NCI-H748 treated with DMSO at 0.1 percent for 48 hours (cell line): ENCODE data around the gene LIN9.
"Not testable (repeated sequence)": the region's sequence is repeated elsewhere in the genome, so short reads cannot be mapped to it uniquely, and the experiment has no call there.

ENCODE experiments used
- DNase-seq: peaks from one replicate; lab custom pipeline; 2025; lab: John Stamatoyannopoulos, UW

LIN9 gene

DNA sequence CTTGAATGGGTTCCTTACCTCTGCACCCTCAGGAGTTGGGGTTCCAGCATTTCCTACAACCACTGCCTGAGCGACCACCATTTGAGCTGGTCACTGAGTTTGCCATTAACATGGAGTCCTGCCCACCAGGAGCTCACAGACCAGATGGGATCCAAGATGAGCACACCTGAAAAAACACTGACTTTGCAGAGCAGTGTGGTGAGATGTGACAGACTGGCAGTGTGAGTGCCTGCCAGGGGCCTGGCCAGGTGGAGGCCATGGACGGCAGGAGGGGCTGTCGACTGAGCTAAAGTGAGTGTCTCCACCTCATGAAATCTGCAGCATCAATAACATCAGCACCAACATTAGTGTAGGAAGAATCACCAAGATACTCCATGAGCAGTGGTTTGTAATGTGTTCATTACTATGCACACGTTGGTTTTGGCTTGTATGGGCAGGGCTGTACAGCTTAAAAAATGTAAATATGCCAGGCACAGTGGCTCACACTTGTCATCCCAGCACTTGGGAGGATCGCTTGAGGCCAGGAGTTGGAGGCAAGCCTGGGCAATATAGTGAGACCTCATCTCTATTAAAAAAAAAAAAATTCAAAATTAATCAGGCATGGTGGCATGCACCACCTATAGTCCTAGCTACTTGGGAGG lies 97.7 kb downstream of the LIN9 start:
- DNase-seq = no peak

DNA sequence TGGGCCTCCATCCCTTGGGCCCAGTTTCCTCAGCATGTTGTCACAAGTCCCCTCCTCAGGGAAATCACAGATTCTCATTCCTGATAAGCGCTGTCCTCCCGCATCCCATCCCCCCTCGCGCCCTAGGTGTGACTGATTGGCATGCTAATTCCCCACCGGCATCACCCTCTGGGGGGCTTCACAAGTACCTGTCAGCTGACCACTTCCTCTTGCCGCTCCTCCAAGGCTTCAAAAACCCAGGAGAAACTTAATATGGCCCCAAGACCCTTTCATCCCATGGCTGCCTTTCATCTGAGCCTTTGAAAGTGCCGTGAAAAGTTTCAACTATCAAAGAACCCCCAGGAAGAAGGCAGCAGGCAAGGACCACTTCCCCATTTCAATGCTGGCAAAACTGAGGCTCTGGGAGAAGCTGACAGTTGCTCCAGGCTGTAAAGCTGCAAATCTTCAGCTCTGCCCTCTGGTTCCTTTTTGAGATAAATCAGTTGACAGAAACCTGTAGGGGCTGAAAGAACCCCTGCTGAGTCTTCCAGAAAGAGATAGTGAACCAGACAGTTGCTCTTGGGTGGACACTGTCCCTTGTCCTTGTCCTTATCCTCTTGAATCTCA lies 98.3 kb downstream of the LIN9 start:
- DNase-seq = no peak

DNA sequence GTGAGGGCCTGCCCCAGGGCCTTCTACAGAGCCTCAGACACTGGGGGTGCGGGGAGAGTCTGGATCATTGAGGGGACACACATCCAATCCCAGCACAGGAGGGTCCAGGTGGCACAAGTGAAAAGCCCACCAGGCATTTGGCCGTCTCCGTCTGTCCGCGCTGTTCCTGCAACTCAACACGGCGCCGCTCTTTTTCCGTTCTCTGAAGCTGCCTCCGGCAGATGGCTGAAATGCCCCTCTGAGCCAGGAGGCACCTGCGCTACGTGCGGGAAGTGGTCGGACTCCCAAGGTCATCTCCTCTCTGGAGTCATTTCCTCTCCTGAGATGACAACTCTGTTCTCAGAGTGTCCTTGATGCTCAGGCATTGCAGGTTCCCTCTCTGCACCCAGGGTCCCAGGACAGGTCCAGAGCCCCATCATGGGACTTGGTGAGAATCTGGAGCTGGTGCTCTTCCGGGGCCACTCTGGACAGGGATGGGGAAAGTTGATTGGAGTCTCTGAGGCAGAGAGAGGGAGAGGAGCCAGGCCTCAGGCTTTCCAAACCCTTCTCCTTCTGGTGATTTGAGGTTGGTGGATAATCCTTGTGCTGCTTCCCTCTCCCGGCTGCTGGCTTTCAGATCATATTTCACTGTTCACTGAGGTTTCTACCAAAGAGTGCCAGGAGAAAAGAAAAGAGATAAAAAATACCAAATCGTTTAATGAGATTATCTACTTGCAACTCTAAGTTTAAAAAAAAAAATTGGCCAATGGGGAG lies 99.5 kb downstream of the LIN9 start:
- DNase-seq = no peak

DNA sequence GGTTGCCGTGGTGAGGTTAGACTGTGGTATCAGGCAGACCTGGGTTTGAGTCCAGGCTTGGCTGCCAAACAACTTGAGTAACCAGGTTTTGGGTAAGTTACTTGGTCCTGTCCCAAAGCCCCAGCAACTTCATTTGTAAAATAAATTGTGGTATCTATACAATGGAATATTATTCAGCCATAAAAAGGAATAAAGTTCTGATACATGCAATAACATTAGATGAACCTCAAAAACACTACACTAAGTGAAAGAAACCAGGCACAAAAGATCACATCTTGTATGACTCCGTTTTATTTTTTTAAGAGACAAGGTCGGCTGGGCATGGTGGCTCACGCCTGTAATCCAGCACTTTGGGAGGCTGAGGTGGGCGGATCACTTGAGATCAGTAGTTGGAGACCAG lies 101.9 kb downstream of the LIN9 start:
- DNase-seq = no peak

DNA sequence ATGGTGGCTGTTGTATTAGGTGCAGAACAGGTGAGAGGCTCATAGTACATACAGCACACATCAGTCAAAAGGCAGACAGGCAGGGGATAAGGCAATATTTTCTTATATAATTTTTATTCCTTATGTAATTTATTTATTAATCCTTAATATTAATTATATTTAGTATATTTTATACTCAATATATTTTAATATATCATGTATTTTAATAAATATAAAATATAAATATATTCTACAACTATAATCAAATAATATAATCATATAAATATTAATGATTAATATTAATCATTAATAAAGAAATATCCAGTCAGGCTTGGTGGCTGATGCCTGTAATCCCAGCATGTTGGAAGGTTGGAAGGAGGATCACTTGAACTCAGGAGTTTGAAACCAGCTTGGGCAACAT lies 104.8 kb downstream of the LIN9 start:
- DNase-seq = no peak

DNA sequence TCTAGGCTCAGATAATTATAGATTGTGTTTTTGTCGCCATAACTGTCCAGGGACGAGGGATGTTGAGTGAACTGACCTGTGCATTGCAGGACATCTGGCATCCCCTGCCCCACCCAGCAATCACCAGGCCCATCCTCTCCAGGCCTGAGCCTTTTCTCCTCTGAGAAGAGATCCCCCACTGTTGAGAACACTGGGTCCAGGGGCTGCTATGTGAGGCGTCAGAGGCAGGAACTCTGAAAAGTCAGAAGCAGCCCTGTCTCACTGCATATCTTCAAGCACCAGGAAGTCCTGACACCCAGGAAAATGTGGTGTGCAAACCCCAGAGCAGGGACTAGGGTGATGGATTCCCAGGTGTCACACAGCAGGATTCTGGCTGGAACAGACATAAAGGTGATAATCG lies 105.3 kb downstream of the LIN9 start:
- no peak for DNase-seq

DNA sequence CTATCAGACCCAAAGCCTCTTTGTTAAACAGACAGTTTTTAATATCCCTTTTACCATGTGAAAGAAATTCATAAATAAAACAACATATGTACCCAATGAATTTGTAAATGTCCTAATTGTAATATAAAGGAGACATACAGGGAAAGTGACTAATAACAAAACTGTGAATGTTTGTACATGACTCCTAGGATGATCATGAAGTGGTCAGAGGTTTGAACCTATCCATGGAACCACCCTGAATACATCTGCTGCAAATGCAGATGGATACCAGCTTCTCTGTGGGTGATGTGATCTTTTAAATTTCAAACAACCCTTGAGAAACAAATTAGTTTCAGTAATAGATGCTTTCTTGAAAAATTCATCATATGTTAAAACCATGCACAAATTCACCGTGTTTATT lies 105.7 kb downstream of the LIN9 start:
- no peak for DNase-seq

DNA sequence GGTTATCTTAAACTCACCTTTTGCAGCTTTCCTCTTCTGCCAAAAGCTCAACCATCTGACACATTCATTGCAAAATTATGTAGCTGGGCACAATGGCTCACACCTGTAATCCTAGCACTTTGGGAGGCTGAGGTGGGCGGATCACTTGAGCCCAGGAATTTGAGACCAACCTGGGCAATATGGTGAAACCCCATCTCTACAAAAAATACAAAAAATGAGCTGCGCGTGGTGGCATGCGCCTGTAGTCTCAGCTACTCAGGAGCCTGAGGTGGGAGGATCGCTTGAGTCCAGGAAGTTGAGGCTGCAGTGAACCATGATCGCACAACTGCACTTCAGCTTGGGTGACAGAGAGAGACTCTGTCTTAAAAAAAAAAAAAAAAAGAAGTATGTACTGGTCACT lies 106.3 kb downstream of the LIN9 start:
- DNase-seq = not testable (repeated sequence)

DNA sequence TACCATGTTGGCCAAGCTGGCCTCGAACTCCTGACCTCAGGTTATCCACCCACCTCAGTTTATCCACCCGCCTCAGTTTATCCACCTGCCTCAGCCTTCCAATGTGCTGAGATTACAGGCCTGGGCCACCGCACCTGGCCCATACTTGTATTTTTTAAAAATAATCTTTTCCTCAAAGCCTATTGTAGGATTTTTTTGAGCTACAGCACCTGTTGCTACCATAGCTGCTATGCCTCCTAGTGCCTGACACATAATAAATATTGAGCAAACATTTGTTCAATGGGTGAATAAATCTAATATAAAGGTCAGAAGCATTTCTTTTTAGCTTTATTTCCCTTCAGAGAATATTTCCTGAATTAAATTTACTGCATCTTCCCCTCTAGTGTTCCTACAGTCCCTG lies 106.7 kb downstream of the LIN9 start:
- DNase-seq = no peak

DNA sequence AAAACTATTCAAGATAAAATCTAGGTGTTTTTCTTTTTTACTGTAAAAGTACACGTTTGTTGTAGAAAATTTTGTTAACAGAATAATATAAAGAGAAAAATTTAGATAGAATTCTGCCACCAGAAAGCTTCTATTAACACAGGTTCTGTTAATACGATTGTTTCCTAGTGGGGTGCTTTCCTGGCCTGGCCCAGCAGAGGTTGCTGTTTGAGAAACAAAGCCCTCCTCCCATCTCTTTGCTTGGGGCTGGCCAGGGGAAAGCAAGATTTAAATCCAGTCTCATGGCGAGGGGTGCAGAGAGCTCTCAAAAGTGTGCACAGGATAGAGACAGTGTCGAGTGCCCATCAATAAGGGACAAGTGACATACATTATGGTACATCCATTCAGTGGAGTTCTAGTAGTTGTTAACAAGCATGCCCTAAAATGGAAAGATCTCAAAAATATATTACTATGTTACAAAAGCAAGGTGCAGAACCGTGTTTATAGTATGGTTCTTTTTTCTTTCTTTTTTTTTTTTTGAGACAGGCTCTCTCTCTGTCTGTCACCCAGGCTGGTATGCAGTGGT lies 107.9 kb downstream of the LIN9 start:
- DNase-seq = no peak

DNA sequence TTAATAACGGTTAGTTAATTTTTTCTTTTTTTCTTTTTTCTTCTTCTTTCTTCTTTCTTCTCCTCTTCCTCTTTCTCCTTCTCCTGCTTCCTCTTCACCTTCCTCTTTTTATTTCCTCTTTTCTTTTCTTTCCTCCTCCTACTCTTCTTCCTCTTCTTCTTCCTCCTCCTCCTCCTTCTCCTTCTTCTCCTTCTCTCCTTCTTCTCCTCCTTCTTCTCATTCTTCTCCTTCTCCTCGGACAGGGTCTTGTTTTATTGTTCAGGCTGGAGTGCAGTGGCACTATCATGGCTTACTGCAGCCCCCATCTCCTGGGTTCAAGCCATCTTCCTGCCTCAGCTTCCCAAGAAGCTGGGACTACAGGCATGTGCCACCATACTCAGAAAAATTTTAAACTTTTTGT lies 109.0 kb downstream of the LIN9 start:
- no peak for DNase-seq

DNA sequence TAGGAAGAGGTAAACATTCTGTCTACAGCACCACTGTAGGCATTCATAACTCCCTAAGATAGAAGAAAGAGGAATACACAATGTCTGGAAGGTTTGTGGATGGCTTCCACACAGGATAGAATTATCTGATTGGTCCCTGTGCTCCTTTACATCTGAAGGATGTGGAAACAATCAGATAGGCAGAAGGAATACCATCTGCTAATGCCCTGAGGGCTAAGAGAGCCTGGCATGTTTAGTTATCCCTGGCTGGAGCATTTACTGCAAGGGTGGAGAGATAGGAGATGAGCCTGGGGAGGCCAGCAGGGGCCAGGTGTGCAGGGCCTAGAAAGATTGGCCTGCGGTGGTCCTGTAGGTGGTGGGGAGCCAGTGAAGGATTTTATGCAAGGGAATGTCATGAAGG lies 113.8 kb downstream of the LIN9 start:
- no peak for DNase-seq

DNA sequence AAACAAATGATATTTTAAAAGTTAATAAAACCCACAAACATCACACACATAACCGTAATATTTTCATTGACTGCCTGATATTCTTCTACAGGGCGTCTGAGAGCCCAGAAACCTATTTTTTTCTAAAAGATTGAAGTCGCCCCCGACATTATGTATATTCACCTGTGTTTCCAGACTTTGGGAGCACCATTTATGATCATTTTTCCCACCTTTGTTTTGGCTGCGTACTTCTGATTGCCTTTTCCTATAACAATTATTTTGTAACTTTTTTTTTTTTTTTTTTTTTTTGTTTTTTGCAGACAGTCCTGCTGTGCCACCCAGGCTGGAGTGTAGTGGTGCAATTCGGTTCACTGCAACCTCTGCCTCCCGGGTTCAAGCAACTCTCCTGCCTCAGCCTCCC lies 121.6 kb downstream of the LIN9 start:
- DNase-seq = no peak

DNA sequence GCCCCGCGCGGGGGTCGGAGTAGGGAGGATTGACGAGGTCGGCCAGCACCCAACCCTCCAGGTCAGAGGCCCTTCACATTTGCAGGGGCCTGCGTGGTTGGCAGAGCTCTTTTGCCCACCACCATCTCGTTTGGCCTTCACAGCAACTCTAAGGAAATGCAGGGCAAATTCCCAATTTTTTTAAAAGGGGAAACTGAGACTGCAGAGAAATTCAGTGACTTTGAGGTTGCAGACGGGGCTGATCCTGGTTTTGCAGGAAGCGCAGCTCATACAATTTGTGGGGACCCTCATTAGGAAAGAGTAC lies 122.0 kb downstream of the LIN9 start:
- no peak for DNase-seq

DNA sequence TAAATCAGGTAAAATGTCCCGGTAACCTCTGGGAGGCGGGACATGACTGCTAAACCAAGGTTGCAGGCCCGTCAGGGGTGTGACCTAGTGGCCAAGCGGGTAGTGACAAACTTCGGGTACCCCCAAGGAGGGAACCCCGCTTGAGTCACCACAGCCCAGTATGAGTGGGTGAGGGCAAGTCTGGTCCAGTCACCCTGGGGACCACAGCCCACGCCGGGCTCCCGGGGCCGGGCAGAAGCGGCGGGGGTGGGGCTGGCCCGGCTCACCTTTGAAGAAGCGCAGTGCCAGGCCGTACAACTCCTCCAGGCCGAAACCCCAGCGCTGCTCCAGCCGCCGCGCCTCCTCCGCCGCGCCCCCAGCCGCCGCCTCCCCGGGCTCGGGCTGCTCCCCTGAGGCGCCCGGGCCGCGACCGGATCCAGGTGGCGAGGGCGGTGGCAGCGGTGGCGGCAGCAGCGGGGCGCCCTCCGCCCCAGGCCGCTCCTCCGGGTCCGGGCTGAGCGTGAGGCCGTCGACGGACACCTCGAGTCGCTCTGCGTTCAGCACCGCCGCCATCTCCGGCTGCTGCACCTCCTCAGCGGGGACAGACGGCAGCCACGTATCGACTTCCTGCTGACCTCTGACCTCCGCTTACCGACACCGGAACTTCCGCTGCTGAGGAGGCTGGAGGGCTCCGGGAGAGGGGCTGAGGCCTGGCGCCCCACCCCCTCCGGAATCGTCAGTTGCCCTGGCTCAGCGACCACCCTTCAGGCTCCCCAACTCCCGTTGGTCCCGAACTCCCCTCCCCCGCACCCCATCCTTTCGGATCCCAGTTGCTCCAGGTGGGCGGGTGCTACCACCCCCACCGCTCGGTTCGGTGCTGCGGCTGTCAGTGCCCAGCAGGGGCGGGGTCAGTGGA lies 122.6 kb downstream of the LIN9 start, which contains the start of gene ACBD3:
Gene ACBD3, minus strand, starts transcription at position 618 of the 895 bp plus-strand sequence. Its CDS starts 66 bp downstream, at position 552.
- DNase-seq = peak; percentile 29

DNA sequence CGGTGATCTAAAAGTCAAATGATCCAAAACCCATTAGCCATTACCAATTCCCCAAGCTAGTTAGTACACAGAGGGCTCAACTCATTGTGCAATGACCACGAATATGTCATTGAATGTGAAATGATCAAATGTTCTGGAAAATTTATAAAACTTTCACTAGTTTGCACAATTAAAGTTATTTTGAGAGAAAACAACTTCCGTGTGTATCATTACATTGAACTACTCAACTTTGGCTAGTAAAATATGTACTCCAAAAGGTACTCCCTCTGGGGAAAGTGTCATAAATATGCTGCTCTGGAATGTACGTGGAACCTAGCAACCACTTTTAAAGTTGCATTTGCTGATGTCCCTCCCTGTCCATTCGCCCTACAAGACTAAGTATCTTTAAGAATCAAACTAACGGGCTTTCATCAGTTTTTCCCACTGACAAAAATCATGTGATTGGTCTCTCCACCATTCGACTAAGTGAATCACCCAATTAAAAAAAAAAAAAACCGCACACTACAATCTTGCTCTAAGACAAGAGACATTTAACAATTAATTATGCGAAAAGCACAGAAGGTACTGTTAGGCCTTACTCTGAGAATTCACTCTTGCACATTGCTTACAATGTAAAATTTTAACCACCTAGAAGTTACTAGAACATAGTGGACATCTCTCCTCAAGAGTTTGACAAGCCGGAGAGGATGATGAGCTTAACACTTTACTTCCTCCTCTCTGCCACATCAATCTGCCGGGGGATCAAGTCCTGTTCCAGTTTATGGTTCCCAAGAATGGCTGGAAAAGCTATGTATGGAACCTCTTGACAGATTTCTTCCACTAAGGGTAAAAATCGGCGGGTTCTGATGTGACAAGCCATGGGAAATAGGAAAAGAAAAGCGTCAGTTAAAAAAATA lies 123.6 kb downstream of the LIN9 start:
- DNase-seq = no peak

DNA sequence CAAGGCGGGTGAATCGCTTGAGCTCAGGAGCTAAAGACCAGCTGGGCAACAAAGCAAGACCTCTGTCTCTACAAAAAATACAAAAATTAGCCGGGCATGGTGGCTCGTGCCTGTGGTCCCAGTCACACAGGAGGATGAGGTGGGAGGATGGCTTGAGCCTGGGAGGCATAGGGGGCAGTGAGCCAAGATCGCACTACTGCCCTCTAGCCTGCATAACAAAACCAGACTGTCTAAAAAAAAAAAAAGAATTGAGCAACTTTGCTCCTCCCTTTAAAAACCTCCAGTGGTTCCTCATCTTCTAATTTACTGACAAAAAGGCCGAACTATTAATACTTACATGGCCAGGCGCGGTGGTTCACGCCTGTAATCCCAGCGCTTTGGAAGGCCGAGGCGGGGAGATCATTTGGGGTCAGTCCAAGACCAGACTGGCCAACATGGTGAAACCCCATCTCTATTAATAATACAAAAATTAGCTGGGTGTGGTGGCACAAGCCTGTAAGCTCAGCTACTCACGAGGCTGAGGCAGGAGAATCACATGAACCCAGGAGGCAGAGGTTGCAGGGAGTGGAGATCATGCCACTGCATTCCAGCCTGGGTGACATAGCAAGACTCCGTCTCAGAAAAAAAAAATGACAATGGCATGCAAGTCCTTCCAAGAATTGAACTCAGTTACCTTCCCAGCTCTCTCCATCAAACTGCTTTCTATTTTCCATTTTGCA lies 126.8 kb downstream of the LIN9 start:
- no peak for DNase-seq
